GM18526 (cell line): ENCODE data around the gene F5.

Source experiments
- POLR2A ChIP-seq: IDR thresholded peaks from 3 replicates; pipeline ENCODE4 v1.6.1; 2011; ENCODE audit not compliant: insufficient read length; ENCODE audit errors: extremely low read depth

F5 gene

DNA sequence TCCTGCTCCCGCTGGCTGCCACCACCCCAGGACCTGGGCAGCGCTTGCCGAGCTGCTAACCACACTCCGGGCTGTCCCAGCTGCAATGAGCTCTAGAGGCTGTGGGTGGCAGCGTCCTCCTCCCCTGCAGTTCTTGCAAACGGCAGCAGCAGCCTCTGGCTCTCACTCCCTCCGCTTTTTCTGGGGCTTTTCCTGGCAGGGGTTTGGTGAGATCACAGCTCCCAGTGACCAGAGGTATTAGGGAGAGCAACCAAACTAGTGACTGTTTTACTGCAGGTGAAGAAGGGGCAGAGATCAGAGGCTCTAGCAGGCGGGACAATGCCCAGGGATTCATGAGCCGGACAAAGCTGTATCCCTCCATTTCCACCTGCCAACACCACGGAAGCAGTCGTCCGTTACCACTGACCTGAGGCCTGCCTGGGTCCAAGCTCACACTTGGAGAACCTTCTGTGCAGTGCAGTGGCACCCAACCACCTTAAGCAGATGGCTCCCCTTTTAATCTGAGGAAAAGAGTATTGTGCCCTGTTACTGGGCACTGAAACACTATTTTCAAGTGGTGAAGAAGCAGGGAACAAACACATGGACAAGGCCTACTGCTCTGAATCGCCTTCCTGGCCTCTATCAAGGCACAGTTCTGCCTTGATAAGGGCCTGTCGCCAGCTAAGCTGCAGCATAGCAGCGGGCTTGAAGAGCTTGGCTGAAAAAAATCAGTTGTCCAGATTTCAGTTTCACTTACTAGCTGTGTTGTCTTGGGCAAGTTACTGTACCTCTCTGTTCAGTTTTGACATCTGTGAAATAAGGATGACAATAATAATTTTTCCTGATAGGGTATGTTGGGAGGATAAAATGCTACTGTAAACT is at the start of gene F5:
Gene F5 (minus strand): TSS at position 87 of the 861 bp plus-strand sequence. CDS start 95 bp downstream, outside the sequence.
- no peak for TF ChIP-seq POLR2A

GRCh38 chr1:169634877-169635276 is 48.6 kb upstream of the F5 start:
- no peak for TF ChIP-seq POLR2A

DNA sequence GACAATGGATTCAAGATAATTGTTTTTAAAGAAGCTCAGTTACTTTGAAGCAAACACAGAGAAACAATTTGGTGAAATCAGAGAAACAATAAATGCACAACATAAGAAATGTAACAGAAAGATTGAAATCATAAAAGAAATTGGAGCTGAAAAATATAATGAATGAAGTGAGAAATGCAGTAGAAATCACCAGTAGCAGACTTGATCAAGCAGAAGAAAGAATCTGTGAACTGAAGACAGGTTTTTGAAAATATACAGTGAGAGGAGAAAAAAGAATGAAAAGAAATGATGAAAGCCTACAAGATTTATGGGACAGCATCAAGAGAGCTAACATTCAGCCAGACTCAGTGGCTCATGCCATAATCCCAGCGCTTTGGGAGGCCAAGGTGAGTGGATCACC is 47.9 kb upstream of the F5 start:
- TF ChIP-seq POLR2A, result no peak

GRCh38 chr1:169631249-169631648 is 45.0 kb upstream of the F5 start:
- TF ChIP-seq POLR2A, result no peak

DNA sequence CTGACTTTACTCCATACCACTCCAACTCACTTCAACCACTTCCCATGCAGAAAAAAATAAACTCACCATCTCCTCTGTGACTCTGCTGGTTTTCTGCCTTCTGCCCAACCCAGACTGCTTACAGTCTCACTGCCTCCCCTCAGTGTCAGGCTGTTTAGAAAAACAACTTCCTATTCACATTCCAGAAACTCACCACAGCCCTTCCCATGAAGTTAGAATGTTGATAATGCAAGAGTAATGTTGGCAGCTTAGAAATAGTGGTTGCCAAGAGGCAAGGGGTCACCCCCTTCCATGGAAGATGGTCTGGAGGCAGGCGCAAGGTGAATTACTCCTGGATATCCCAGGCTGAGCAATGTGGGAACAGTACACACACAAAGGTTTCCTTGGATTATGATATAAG is 43.7 kb upstream of the F5 start, which contains the start of gene SELP:
Gene SELP (minus strand): TSS at position 119 of the 400 bp plus-strand sequence. CDS start 50 bp downstream, at position 69.
- no peak for TF ChIP-seq POLR2A

GRCh38 chr1:169624912-169625311 is 38.6 kb upstream of the F5 start:
- no peak for TF ChIP-seq POLR2A

GRCh38 chr1:169624122-169624521 is 37.8 kb upstream of the F5 start:
- TF ChIP-seq POLR2A, result no peak

GRCh38 chr1:169623132-169623926 is 37.0 kb upstream of the F5 start:
- no peak for TF ChIP-seq POLR2A

GRCh38 chr1:169620565-169620964 is 34.3 kb upstream of the F5 start:
- no peak for TF ChIP-seq POLR2A

GRCh38 chr1:169618367-169618766 is 32.1 kb upstream of the F5 start:
- TF ChIP-seq POLR2A, result no peak

DNA sequence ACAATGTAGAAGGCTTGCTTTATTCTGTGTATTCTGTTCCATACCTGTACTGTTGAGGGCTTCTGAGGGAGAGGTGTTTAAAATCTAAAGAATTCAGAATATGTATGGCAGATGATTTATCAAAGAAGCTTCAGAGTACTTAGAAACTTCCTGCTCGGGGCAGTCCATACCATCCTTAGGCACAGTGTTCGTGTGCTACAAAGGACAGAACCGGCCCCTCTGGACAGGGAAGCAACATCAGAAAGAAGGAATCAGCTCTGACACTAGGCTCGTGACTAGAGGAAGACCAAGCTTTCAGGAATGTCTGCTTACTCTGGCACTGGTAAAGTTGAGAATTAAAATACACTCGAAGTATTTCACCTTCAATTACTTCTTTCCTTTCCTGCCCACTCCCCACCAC is 29.5 kb upstream of the F5 start:
- no peak for TF ChIP-seq POLR2A

DNA sequence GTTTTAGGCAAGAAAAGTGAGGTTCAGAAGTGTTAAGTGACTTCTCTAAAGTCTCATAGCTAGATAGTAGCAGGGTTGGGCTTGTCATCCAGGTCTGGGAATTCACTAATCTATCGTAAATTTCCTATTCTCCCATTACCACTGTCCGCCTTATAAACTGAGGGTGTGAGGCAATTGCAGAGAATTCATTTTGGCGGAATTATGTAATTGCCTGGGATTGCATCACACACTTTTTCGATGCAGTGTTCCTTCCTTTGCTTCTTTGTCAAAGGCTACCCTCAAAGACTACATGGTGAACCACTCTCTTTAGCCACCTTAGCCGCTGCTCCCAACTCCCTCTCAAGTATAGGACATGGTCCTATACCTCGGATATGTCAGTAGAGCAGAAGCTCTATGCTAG is 24.6 kb upstream of the F5 start:
- TF ChIP-seq POLR2A, result no peak

DNA sequence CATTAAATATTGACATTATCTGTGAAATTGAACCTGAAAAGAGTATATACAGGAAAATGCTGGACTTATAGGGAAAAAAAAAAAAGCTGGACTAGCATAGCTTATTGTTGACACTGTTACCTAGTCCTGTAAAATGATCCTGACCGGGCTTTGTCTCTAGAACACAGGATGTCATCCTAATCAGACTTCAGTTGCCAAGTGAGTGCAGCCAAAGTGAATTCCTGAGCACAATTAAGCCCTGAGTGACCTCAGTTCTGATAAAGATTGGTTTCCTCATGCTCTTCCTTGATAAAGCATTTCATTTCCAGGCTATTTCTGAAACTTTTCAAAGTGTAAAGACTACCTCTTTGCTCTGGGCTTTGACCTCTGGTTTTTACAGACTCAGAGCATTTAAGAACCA is 23.8 kb upstream of the F5 start:
- TF ChIP-seq POLR2A, result no peak

DNA sequence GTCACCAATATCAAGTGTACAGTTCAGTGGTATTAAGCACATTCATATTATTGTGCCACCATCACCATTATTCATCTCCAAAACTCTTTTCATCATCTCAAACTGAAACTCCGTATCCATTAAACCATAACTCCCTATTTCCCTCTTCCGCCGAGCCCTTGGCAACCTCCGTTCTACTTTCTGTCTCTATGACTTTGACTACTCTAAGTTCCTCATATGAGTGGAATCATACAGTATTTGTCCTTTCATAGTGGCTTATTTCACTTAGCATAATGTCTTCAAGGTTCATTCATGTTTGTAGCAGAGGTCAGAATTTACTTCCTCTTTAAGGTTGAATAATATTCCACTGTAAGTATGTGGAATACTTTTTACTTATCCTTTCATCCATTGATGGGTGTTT is 21.9 kb upstream of the F5 start:
- no peak for TF ChIP-seq POLR2A

- TF ChIP-seq POLR2A, result no peak
These were observed 18.7 kb upstream of the F5 start for GRCh38 chr1:169604781-169605560.
